ENCODE measurements around the gene RNF224. TPM values are rescaled to one million over a fixed set of nuclear protein-coding genes. Genes with fewer than 3 reads are reported as not detected.

Gene RNF224
- total and polyA plus RNA-seq, 2 of the 13 experiments (the other 11 are each of a cell fraction or from before 2014, with no cell fraction given): 0.09 TPM; not detected in 1

GRCh38 chr9:137255448-137256114 lies 28.3 kb downstream of the RNF224 start (continued):
- TF ChIP-seq RBM22 (optimal IDR thresholded peaks at IDR 0.05; ENCODE audit: low read length) (no peak), SIN3A (IDR thresholded peaks at IDR 0.05; ENCODE audit: borderline replicate concordance, low read depth, low read length) (0 out of 2 replicates have a peak, but pooled peaks have one; percentile 53), MTA1 (CRISPR knock-in tag; IDR thresholded peaks at IDR 0.05; ENCODE audit: borderline replicate concordance) (0 out of 2 replicates have a peak, but pooled peaks have one; percentile 17), ZBTB20 (CRISPR knock-in tag; IDR thresholded peaks at IDR 0.05; ENCODE audit: borderline replicate concordance, low read depth) (no peak), HINFP (CRISPR knock-in tag; IDR thresholded peaks at IDR 0.05; ENCODE audit: low read depth) (peak; percentile 95), KLF13 (CRISPR knock-in tag; IDR thresholded peaks at IDR 0.05) (no peak), EZH2 (conservative IDR thresholded peaks at IDR 0.05; ENCODE audit: low read depth, low read length) (no peak), BHLHE40 (IDR thresholded peaks at IDR 0.05; ENCODE audit: low read length) (no peak), PHF8 (CRISPR knock-in tag; IDR thresholded peaks at IDR 0.05) (no peak; the same call in 1 of the 2 replicates), FOXA1 (IDR thresholded peaks at IDR 0.05) (no peak), FOXA1 (CRISPR knock-in tag; IDR thresholded peaks at IDR 0.05) (no peak), TBX2 (CRISPR knock-in tag; IDR thresholded peaks at IDR 0.05; ENCODE audit: borderline replicate concordance) (peak; percentile 30; the same call in 1 of the 2 replicates)
- TF ChIP-seq, protein P1, sequence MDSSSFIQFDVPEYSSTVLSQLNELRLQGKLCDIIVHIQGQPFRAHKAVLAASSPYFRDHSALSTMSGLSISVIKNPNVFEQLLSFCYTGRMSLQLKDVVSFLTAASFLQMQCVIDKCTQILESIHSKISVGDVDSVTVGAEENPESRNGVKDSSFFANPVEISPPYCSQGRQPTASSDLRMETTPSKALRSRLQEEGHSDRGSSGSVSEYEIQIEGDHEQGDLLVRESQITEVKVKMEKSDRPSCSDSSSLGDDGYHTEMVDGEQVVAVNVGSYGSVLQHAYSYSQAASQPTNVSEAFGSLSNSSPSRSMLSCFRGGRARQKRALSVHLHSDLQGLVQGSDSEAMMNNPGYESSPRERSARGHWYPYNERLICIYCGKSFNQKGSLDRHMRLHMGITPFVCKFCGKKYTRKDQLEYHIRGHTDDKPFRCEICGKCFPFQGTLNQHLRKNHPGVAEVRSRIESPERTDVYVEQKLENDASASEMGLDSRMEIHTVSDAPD (CRISPR knock-in tag; IDR thresholded peaks at IDR 0.05): no peak
- TF ChIP-seq, protein P2, sequence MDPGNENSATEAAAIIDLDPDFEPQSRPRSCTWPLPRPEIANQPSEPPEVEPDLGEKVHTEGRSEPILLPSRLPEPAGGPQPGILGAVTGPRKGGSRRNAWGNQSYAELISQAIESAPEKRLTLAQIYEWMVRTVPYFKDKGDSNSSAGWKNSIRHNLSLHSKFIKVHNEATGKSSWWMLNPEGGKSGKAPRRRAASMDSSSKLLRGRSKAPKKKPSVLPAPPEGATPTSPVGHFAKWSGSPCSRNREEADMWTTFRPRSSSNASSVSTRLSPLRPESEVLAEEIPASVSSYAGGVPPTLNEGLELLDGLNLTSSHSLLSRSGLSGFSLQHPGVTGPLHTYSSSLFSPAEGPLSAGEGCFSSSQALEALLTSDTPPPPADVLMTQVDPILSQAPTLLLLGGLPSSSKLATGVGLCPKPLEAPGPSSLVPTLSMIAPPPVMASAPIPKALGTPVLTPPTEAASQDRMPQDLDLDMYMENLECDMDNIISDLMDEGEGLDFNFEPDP (CRISPR knock-in tag; conservative IDR thresholded peaks at IDR 0.05): 0 out of 2 replicates have a peak, but pooled peaks have one; percentile 70
- TF ChIP-seq, protein P3, sequence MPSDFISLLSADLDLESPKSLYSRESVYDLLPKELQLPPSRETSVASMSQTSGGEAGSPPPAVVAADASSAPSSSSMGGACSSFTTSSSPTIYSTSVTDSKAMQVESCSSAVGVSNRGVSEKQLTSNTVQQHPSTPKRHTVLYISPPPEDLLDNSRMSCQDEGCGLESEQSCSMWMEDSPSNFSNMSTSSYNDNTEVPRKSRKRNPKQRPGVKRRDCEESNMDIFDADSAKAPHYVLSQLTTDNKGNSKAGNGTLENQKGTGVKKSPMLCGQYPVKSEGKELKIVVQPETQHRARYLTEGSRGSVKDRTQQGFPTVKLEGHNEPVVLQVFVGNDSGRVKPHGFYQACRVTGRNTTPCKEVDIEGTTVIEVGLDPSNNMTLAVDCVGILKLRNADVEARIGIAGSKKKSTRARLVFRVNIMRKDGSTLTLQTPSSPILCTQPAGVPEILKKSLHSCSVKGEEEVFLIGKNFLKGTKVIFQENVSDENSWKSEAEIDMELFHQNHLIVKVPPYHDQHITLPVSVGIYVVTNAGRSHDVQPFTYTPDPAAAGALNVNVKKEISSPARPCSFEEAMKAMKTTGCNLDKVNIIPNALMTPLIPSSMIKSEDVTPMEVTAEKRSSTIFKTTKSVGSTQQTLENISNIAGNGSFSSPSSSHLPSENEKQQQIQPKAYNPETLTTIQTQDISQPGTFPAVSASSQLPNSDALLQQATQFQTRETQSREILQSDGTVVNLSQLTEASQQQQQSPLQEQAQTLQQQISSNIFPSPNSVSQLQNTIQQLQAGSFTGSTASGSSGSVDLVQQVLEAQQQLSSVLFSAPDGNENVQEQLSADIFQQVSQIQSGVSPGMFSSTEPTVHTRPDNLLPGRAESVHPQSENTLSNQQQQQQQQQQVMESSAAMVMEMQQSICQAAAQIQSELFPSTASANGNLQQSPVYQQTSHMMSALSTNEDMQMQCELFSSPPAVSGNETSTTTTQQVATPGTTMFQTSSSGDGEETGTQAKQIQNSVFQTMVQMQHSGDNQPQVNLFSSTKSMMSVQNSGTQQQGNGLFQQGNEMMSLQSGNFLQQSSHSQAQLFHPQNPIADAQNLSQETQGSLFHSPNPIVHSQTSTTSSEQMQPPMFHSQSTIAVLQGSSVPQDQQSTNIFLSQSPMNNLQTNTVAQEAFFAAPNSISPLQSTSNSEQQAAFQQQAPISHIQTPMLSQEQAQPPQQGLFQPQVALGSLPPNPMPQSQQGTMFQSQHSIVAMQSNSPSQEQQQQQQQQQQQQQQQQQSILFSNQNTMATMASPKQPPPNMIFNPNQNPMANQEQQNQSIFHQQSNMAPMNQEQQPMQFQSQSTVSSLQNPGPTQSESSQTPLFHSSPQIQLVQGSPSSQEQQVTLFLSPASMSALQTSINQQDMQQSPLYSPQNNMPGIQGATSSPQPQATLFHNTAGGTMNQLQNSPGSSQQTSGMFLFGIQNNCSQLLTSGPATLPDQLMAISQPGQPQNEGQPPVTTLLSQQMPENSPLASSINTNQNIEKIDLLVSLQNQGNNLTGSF (CRISPR knock-in tag; IDR thresholded peaks at IDR 0.05): 0 out of 2 replicates have a peak, but pooled peaks have one; percentile 38
